Ovary (tissue), 3 donors: ENCODE measurements around the gene DLG5.

Source experiments
- CTCF ChIP-seq, 3 donors: fragments of 450-650 bp in 2 of 3; fragments of 200-600 bp in 1 of 3; IDR thresholded peaks; one replicate each; pipeline versions ENCODE4 v1.5.1 to v1.8.0; 2016 to 2022; ENCODE audit warnings: antibody characterized with exemption in 3 of 3, mild to moderate bottlenecking in 1 of 3
- POLR2A ChIP-seq: fragments of 450-650 bp; IDR thresholded peaks from one replicate; pipeline ENCODE4 v1.6.1; 2017; ENCODE audit warnings: antibody characterized with exemption, mild to moderate bottlenecking, moderate library complexity
- donor health status: DM: no; HTN: no; CAD: no.

- TF ChIP-seq CTCF (IDR thresholded peaks at IDR 0.05) (no peak), POLR2A (no peak)
Observed at GRCh38 chr10:77946084-77946483, 19.5 kb upstream of the DLG5 start.
